ENCODE results near the gene SLC6A17.

- TF ChIP-seq CTCF (IDR thresholded peaks at IDR 0.05) (no peak), POLR2A (IDR thresholded peaks at IDR 0.05) (no peak)
Observed at GRCh38 chr1:110123224-110123623, 27.1 kb upstream of the SLC6A17 start.
